Measurements from ENCODE around the gene TMEM248.

TMEM248 gene

GRCh38 chr7:66919304-66919703 lies 1.7 kb upstream of the TMEM248 start:
- no peak for TF ChIP-seq CTCF (IDR thresholded peaks at IDR 0.05)
- H3K9me3 Mint-ChIP-seq, result no peaks in the 10 kb centered on the region

GRCh38 chr7:66919704-66920103 lies 1.3 kb upstream of the TMEM248 start:
- DNase-seq, result no peak
- Mint-ChIP-seq H3K27ac (no peak overlapping the region), H3K36me3 (ENCODE audit: low read depth) (no peaks in the 10 kb centered on the region), H3K4me3 (no peak overlapping the region), H3K27me3 (ENCODE audit: low read depth, poor library complexity) (peaks cover 3% of the 10 kb centered on the region), H3K4me1 (peaks cover 28% of the 10 kb centered on the region), H3K9me3 (no peaks in the 10 kb centered on the region)
- no peak for TF ChIP-seq CTCF (IDR thresholded peaks at IDR 0.05)

More at GRCh38 chr7:66919304-66919703, 1.7 kb upstream of the TMEM248 start:
- no peak overlapping the region for H3K27ac Mint-ChIP-seq
- peak overlapping the region; percentile 69 for H3K4me3 Mint-ChIP-seq
- no peaks in the 10 kb centered on the region for H3K36me3 Mint-ChIP-seq (ENCODE audit: low read depth)
- peaks cover 3% of the 10 kb centered on the region for H3K27me3 Mint-ChIP-seq (ENCODE audit: low read depth, poor library complexity)
- H3K4me1 Mint-ChIP-seq, result peaks cover 32% of the 10 kb centered on the region
- no peak for DNase-seq

- peaks cover 28% of the 10 kb centered on the region for H3K4me1 Mint-ChIP-seq
- peaks cover 3% of the 10 kb centered on the region for H3K36me3 Mint-ChIP-seq (ENCODE audit: low read depth)
- peak overlapping the region; percentile 98 for H3K4me3 Mint-ChIP-seq
- TF ChIP-seq CTCF (IDR thresholded peaks at IDR 0.05), result no peak
- peaks cover 3% of the 10 kb centered on the region for H3K27me3 Mint-ChIP-seq (ENCODE audit: low read depth, poor library complexity)
- DNase-seq, result no peak
- H3K9me3 Mint-ChIP-seq, result no peaks in the 10 kb centered on the region
- H3K27ac Mint-ChIP-seq, result no peak overlapping the region
Measured at GRCh38 chr7:66920256-66920655, 769 bp upstream of the TMEM248 start.

GRCh38 chr7:66921396-66921917 lies 432 bp downstream of the TMEM248 start:
- peak; percentile 50 for DNase-seq
- Mint-ChIP-seq H3K4me3 (peak overlapping the region; percentile 97), H3K36me3 (ENCODE audit: low read depth) (peaks cover 11% of the 10 kb centered on the region), H3K4me1 (peaks cover 28% of the 10 kb centered on the region), H3K27ac (peak overlapping the region; percentile 82), H3K9me3 (no peaks in the 10 kb centered on the region), H3K27me3 (ENCODE audit: low read depth, poor library complexity) (peaks cover 3% of the 10 kb centered on the region)
- no peak for TF ChIP-seq CTCF (IDR thresholded peaks at IDR 0.05)

GRCh38 chr7:66921918-66922486 lies 977 bp downstream of the TMEM248 start:
- Mint-ChIP-seq H3K27ac (peak overlapping the region; percentile 82), H3K9me3 (no peaks in the 10 kb centered on the region), H3K27me3 (ENCODE audit: low read depth, poor library complexity) (peaks cover 3% of the 10 kb centered on the region), H3K4me3 (peak overlapping the region; percentile 97), H3K4me1 (peaks cover 28% of the 10 kb centered on the region), H3K36me3 (ENCODE audit: low read depth) (peaks cover 14% of the 10 kb centered on the region)
- DNase-seq, result no peak
- no peak for TF ChIP-seq CTCF (IDR thresholded peaks at IDR 0.05)

GRCh38 chr7:66925255-66925654 lies 4.2 kb downstream of the TMEM248 start:
- H3K9me3 Mint-ChIP-seq, result no peaks in the 10 kb centered on the region
- no peak for DNase-seq
- no peak overlapping the region for H3K4me3 Mint-ChIP-seq
- H3K27ac Mint-ChIP-seq, result peak overlapping the region; percentile 47
- TF ChIP-seq CTCF (IDR thresholded peaks at IDR 0.05), result no peak
- H3K4me1 Mint-ChIP-seq, result peaks cover 33% of the 10 kb centered on the region
- H3K36me3 Mint-ChIP-seq (ENCODE audit: low read depth), result peaks cover 34% of the 10 kb centered on the region
- H3K27me3 Mint-ChIP-seq (ENCODE audit: low read depth, poor library complexity), result peaks cover 3% of the 10 kb centered on the region

All from nephron progenitor cell (in vitro differentiated cells).